COLO668 (cell line): Measurements from ENCODE around the gene IFNLR1.

ENCODE experiments used
- DNase-seq: peaks from one replicate; lab custom pipeline; 2025; ENCODE audit not compliant: unreplicated experiment; lab: John Stamatoyannopoulos, UW

The IFNLR1 gene

GRCh38 chr1:24125456-24125855 lies 61.6 kb downstream of the IFNLR1 start:
- DNase-seq = no peak

GRCh38 chr1:24124980-24125379 lies 62.1 kb downstream of the IFNLR1 start:
- no peak for DNase-seq

GRCh38 chr1:24123611-24124010 lies 63.5 kb downstream of the IFNLR1 start:
- no peak for DNase-seq

GRCh38 chr1:24122776-24123175 lies 64.3 kb downstream of the IFNLR1 start:
- DNase-seq = no peak

GRCh38 chr1:24121406-24121805 lies 65.7 kb downstream of the IFNLR1 start:
- no peak for DNase-seq

GRCh38 chr1:24120965-24121364 lies 66.1 kb downstream of the IFNLR1 start:
- no peak for DNase-seq

GRCh38 chr1:24119859-24120756 lies 67.0 kb downstream of the IFNLR1 start:
- peak; percentile 28 for DNase-seq

- DNase-seq = no peak
These were observed 67.6 kb downstream of the IFNLR1 start for GRCh38 chr1:24119489-24119858.

GRCh38 chr1:24118410-24119242 lies 68.5 kb downstream of the IFNLR1 start:
- peak; percentile 29 for DNase-seq

GRCh38 chr1:24117722-24118409 lies 69.2 kb downstream of the IFNLR1 start:
- no peak for DNase-seq

GRCh38 chr1:24117132-24117531 lies 70.0 kb downstream of the IFNLR1 start:
- no peak for DNase-seq

- DNase-seq = no peak
These were observed 72.3 kb downstream of the IFNLR1 start for GRCh38 chr1:24114753-24115152.

- DNase-seq = no peak
These were observed 73.5 kb downstream of the IFNLR1 start for GRCh38 chr1:24113641-24114033.

GRCh38 chr1:24111996-24112779 lies 74.9 kb downstream of the IFNLR1 start, which contains the start of gene MYOM3:
MYOM3 (minus strand) TSS chr1:24112135; CDS start chr1:24108636, 3,499 bp downstream.
- DNase-seq = peak; percentile 69

GRCh38 chr1:24111262-24111995 lies 75.7 kb downstream of the IFNLR1 start:
- DNase-seq = no peak

GRCh38 chr1:24110642-24111261 lies 76.3 kb downstream of the IFNLR1 start:
- no peak for DNase-seq

GRCh38 chr1:24109686-24110475 lies 77.2 kb downstream of the IFNLR1 start:
- DNase-seq = no peak

- no peak for DNase-seq
These were observed 78.0 kb downstream of the IFNLR1 start for GRCh38 chr1:24109166-24109483.
